Left lung (tissue), 10 donors: ENCODE measurements around the gene ATXN2. TPM values are rescaled to one million over a fixed set of nuclear protein-coding genes. Genes with fewer than 3 reads are reported as not detected.
"Not testable (repeated sequence)": the region's sequence is repeated elsewhere in the genome, so short reads cannot be mapped to it uniquely, and the experiment has no call there.

Experiments used
- ATAC-seq: fragments of 200-7000 bp; cut with Tn5 transposase; one replicate; pipeline ENCODE4 v1.9.1; 2020; ENCODE audit warnings: moderate library complexity
- DNase-seq, 4 donors: peaks; one replicate each; pipeline ENCODE4 v3.0.0-alpha.2; 2013 to 2020
- H3K27ac ChIP-seq, 2 donors: fragments of 200-600 bp; sonication (generic) in 1 of 2; one replicate each; pipeline versions ENCODE4 v1.5.0 to v1.8.0; 2020 to 2021
- H3K27me3 ChIP-seq, 2 donors: fragments of 200-600 bp; sonication (generic) in 1 of 2; one replicate each; pipeline versions ENCODE4 v1.5.0 to v1.8.0; 2020 to 2021
- H3K36me3 ChIP-seq, 2 donors: fragments of 200-600 bp; sonication (generic) in 1 of 2; one replicate each; pipeline versions ENCODE4 v1.5.0 to v1.8.0; 2020 to 2021
- H3K4me1 ChIP-seq, 2 donors: fragments of 200-600 bp; one replicate each; pipeline ENCODE4 v1.8.0; 2021
- H3K4me3 ChIP-seq, 2 donors: fragments of 200-600 bp; sonication (generic) in 1 of 2; one replicate each; pipeline versions ENCODE4 v1.5.0 to v1.8.0; 2020 to 2021; ENCODE audit warnings: mild to moderate bottlenecking in 1 of 2
- H3K9me3 ChIP-seq, 2 donors: fragments of 200-600 bp; sonication (generic) in 1 of 2; one replicate each; pipeline versions ENCODE4 v1.5.0 to v1.8.0; 2020 to 2021
- intact Hi-C, 2 donors: fragments of 100-400 bp; cut with DNase I; formaldehyde crosslinking; loops; one replicate each; pipeline versions ENCODE4 v1.11.2 to v1.14.2; 2022
- polyA plus RNA-seq, 6 donors: library from polyadenylated mRNA; unstranded; fragments of 120-200 nt; gene quantifications; one replicate each; pipeline ENCODE4 v1.2.1, GENCODE V29; 2013; ENCODE audit not compliant: insufficient read length in 6 of 6
- total RNA-seq, 2 donors: library from RNA; stranded (reverse); fragmentation: NEBNext Ultra II Directional; extraction: Animal tissue kit (Norgen Biotek cat#: 25700); gene quantifications; one replicate each; pipeline ENCODE4 v1.2.1, GENCODE V29; 2021
- TF ChIP-seq, protein P1 (sequence below), 2 donors: fragments of 200-600 bp; sonication (generic) in 1 of 2; IDR thresholded peaks; one replicate each; pipeline versions ENCODE4 v1.5.0 to v1.8.0; 2021; ENCODE audit warnings: antibody characterized with exemption in 2 of 2
- donor health status: DM: no; HTN: yes; CAD: no.
- donor health status: DM: no; HTN: no; CAD: no.

ATXN2 gene
- total and polyA plus RNA-seq, 8 donors: 60.9 to 90.2 (median 72.2) TPM

DNA sequence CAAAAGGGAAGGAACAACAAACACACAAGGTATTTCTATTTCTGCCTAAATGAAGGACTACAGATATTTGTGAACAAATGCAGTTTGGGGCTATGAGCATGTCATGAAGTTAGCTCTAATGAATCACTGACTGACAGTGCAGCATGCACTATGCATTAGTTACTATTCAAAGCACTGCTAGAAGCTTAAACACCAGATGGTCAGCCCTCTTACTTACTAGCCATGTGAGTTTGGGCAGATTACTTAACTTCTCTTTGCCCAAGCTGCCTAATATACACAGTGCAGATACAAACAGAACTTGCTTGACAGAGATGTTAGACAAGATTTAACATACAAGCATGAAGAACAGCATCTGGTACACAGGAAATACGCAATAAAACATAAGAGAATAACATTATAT is 96.0 kb downstream of the ATXN2 start:
- intact Hi-C loops: no loop called here
- no peak for ATAC-seq
- TF ChIP-seq, protein P1, sequence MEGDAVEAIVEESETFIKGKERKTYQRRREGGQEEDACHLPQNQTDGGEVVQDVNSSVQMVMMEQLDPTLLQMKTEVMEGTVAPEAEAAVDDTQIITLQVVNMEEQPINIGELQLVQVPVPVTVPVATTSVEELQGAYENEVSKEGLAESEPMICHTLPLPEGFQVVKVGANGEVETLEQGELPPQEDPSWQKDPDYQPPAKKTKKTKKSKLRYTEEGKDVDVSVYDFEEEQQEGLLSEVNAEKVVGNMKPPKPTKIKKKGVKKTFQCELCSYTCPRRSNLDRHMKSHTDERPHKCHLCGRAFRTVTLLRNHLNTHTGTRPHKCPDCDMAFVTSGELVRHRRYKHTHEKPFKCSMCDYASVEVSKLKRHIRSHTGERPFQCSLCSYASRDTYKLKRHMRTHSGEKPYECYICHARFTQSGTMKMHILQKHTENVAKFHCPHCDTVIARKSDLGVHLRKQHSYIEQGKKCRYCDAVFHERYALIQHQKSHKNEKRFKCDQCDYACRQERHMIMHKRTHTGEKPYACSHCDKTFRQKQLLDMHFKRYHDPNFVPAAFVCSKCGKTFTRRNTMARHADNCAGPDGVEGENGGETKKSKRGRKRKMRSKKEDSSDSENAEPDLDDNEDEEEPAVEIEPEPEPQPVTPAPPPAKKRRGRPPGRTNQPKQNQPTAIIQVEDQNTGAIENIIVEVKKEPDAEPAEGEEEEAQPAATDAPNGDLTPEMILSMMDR (IDR thresholded peaks at IDR 0.05): no peak
- H3K36me3 ChIP-seq: peaks cover 0 to 90% of the 10 kb centered on the region in 2 donors
- no peak overlapping the region for H3K27ac ChIP-seq
- no peak overlapping the region for H3K4me3 ChIP-seq
- no peaks in the 10 kb centered on the region for H3K9me3 ChIP-seq
- no peaks in the 10 kb centered on the region for H3K4me1 ChIP-seq
- DNase-seq: no peak
- H3K27me3 ChIP-seq: no peaks in the 10 kb centered on the region

DNA sequence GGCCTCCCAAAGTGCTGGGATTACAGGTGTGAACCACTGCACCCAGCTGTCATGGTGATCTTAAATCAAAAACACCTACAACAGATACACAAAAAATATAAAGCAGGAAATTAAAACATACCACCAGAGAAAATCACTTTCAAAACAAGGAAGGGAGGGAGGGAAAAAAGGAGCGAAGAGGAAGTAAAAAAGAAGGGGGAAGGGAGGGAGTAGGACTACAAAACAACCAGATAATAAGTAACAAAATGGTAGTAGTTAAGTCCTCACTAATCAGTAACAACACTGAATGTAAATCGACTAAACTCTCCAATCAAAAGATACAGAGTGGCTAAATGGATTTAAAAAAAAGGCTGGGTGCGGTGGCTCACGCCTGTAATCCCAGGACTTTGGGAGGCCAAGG is 104.4 kb downstream of the ATXN2 start:
- DNase-seq (no peak), ATAC-seq (no peak)
- Histone ChIP-seq H3K9me3 (no peaks in the 10 kb centered on the region), H3K4me3 (no peak overlapping the region), H3K27me3 (no peaks in the 10 kb centered on the region), H3K36me3 (peaks cover 0 to 92% of the 10 kb centered on the region in 2 donors), H3K27ac (no peak overlapping the region), H3K4me1 (no peaks in the 10 kb centered on the region)
- TF ChIP-seq, protein P1 (IDR thresholded peaks at IDR 0.05): no peak
- intact Hi-C loops: no loop called here

DNA sequence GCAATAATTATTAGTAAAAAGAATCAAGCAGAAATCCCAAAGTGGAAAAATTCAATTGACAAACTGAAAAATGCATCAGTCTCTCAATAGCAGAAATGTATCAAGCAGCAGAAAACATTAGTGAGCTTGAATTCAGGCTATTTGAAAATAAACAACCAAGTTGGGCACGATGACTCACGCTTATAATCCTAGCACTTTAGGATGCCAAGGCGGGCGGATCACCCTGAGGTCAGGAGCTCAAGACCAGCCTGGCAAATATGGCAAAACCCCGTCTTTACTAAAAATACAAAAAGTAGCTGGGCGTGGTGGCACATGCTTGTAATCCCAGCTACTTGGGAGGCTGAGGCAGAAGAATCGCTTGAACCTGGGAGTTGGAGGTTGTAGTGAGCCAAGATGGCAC is 106.1 kb downstream of the ATXN2 start:
- H3K27ac ChIP-seq, intact Hi-C loops, H3K4me1 ChIP-seq, ATAC-seq, DNase-seq, H3K9me3 ChIP-seq, H3K27me3 ChIP-seq, H3K4me3 ChIP-seq: not testable (repeated sequence)
- peaks cover 0 to 94% of the 10 kb centered on the region in 2 donors for H3K36me3 ChIP-seq

DNA sequence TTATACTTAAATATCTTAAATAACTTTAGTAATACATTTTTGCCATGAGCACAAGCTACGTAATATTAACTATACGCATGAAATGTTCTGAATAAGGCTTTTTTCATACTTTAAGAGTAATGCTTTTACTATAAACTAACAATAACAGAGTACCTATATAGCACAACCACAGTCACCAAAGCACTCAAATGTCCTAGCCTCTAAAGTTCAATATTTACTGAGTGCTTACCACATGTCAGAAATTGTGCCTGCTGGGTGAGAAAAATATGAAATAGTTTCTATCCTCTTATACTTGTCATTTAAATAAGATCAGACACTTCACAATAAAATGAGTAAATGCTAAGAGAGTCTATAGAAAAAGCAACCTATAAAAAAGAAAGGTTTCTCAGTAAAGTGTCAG is 110.3 kb downstream of the ATXN2 start:
- H3K9me3 ChIP-seq: no peaks in the 10 kb centered on the region
- TF ChIP-seq, protein P1 (IDR thresholded peaks at IDR 0.05): no peak
- no peaks in the 10 kb centered on the region for H3K27me3 ChIP-seq
- DNase-seq (no peak), ATAC-seq (peak; percentile 65)
- intact Hi-C loops: no loop called here
- H3K27ac ChIP-seq: no peak overlapping the region
- H3K4me3 ChIP-seq: no peak overlapping the region
- H3K4me1 ChIP-seq: no peaks in the 10 kb centered on the region
- H3K36me3 ChIP-seq: peaks cover 0 to 97% of the 10 kb centered on the region in 2 donors

DNA sequence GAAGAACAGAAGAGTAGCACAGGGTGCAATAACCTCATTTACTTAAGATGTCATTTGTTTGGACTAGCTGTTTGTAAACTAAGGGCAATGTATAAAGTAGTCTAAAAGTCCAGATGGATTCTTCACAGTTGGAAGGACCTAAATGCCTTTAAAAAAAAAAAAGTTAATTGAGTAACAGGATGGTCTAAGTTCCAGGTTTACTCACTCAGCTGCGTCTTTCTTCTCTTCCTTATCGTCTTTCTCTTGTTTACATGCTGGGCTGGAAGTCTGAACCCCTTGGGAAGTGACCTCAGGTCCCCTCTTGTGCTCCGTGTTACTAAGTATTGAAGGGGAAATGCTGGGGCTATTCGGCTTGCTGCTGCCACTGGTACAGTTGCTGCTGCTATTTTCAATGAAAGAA is 110.8 kb downstream of the ATXN2 start:
- no peak for DNase-seq
- Histone ChIP-seq H3K4me1 (no peaks in the 10 kb centered on the region), H3K27ac (no peak overlapping the region), H3K36me3 (peaks cover 0 to 97% of the 10 kb centered on the region in 2 donors), H3K27me3 (no peaks in the 10 kb centered on the region), H3K4me3 (no peak overlapping the region), H3K9me3 (no peaks in the 10 kb centered on the region)
- intact Hi-C loops: no loop called here
- ATAC-seq: peak; percentile 11
- TF ChIP-seq, protein P1 (IDR thresholded peaks at IDR 0.05): no peak

DNA sequence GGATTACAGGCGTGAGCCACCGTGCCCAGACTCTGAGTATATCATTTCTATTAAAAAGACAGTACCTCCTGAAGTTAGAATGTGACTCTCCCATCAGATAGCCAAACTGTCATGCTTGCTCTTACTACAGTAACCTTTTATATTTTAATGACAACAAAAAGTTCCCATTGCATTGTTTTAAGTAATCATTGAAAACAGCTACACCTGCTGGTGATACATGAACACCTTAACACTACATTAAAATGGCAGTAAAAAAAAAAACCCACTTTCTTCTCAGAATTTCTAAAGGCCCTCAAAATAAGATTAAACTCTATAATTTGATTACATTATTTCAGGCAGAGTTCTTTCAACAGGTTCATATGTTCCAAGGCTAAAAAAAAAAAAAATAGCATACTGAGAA is 116.7 kb downstream of the ATXN2 start:
- H3K27ac ChIP-seq: no peak overlapping the region
- no peaks in the 10 kb centered on the region for H3K27me3 ChIP-seq
- no peak overlapping the region for H3K4me3 ChIP-seq
- no peaks in the 10 kb centered on the region for H3K4me1 ChIP-seq
- no peak for DNase-seq
- H3K9me3 ChIP-seq: no peaks in the 10 kb centered on the region
- intact Hi-C loops: no loop called here
- TF ChIP-seq, protein P1 (IDR thresholded peaks at IDR 0.05): no peak
- H3K36me3 ChIP-seq: peaks cover 0 to 92% of the 10 kb centered on the region in 2 donors
- ATAC-seq: no peak
